ENCODE results near the gene SYNJ2. TPM values are rescaled to one million over a fixed set of nuclear protein-coding genes. Genes with fewer than 3 reads are reported as not detected.

Gene SYNJ2
- total RNA-seq, 2 donors from 2014 or later = 30.6 to 48.5 TPM

DNA sequence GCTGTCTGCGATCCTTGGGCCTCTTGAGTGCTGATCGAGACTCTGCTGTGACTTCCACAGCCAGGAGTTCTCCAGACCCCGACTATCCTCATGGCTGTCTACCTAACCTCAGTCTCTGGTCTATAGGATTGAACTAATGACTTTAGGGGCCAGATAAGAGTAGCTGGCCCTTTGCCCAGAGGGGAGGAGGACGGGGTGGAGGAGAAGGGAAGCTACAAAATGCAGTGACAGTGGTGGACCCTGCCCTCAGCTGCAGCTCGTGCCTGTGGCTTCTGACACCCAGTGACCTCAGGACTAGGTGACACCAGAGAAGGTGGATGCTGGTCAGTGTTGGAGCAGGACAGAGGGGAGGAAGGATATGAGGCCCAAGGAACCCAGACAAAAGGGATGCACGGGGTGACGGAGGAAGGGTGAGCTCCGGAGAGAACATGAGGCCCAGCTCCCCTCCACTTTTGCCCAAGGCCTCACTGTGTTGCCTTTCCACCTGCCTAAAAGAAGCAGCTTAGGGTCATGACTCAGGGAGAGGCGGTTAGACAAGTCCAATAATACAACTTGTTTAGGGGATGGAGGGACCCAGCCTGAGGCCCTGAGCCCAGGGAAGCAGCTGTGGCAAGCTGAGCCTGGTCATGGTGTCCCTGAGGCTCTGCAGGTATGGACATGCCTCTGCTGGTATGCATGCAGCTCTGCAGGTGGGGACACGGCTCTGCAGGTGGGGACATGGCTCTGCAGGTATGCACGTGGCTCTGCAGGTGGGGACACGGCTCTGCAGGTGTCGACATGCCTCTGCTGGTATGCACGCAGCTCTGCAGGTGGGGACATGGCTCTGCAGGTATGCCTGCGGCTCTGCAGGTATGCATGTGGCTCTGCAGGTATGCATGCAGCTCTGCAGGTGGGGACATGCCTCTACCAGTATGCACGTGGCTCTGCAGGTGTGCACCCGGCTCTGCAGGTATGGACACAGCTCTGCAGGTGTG, 67.7 kb downstream of the SYNJ2 start:
- Histone ChIP-seq H3K4me1 (ENCODE audit: control insufficient read depth in 1 of 2, low read depth in 2 of 2) (peaks cover 6 to 31% of the 10 kb centered on the region in 2 donors), H3K36me3 (no peaks in the 10 kb centered on the region), H3K27ac (no peak overlapping the region), H3K4me3 (no peak overlapping the region), H3K9me3 (no peaks in the 10 kb centered on the region), H3K27me3 (replicated peaks; ENCODE audit: insufficient read depth) (no peaks in the 10 kb centered on the region)
- DNase-seq (ENCODE audit: low spot score) (no peak), ATAC-seq (ENCODE audit: insufficient number of reproducible peaks, low FRiP score, low read depth) (no peak)
- TF ChIP-seq CTCF (IDR thresholded peaks at IDR 0.05) = no peak

DNA sequence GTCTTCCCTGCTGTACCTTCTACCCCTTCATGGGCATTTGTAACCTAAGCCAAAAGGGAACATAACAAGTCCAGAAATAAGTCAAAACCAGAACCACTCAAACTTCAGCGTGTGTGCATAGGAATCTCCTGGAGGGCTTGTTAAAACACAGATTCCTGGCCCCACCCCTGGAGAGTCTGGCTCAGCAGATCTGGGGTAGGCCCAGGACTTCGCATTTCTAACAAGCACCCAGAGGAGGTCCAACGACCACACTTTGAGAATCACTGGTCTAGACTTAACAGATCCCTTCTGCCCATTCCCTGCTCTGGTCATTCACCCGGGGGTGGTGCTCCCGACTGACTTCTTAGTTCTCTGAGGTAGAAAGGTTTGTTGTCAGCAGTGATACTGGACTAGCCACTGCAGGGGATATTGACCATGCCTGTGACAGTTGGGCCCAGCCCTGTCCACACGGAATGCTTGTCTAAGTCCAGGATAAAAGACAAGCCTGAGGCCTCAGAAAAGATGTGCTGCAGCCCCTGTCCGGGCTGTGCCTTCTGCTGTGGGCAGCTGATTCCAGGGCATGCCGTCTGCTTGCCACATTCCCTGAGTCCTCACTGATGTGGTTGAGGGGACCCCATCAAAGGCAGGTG, 68.6 kb downstream of the SYNJ2 start:
- ATAC-seq (ENCODE audit: insufficient number of reproducible peaks, low FRiP score, low read depth) (no peak), DNase-seq (ENCODE audit: low spot score) (no peak)
- TF ChIP-seq CTCF (IDR thresholded peaks at IDR 0.05) = no peak
- no peak overlapping the region for H3K27ac ChIP-seq
- H3K9me3 ChIP-seq = no peaks in the 10 kb centered on the region
- peaks cover 6 to 23% of the 10 kb centered on the region in 2 donors for H3K4me1 ChIP-seq (ENCODE audit: control insufficient read depth in 1 of 2, low read depth in 2 of 2)
- H3K36me3 ChIP-seq = no peaks in the 10 kb centered on the region
- H3K4me3 ChIP-seq = no peak overlapping the region
- H3K27me3 ChIP-seq (replicated peaks; ENCODE audit: insufficient read depth) = no peaks in the 10 kb centered on the region

GRCh38 chr6:158050955-158051354, 69.3 kb downstream of the SYNJ2 start:
- Histone ChIP-seq H3K4me1 (ENCODE audit: control insufficient read depth in 1 of 2, low read depth in 2 of 2) (peaks cover 6 to 16% of the 10 kb centered on the region in 2 donors), H3K4me3 (no peak overlapping the region), H3K9me3 (no peaks in the 10 kb centered on the region), H3K27ac (no peak overlapping the region), H3K36me3 (no peaks in the 10 kb centered on the region), H3K27me3 (replicated peaks; ENCODE audit: insufficient read depth) (no peaks in the 10 kb centered on the region)
- ATAC-seq (ENCODE audit: insufficient number of reproducible peaks, low FRiP score, low read depth) = no peak
- DNase-seq (ENCODE audit: low spot score) = no peak
- no peak for TF ChIP-seq CTCF (IDR thresholded peaks at IDR 0.05)

GRCh38 chr6:158051968-158052367, 70.3 kb downstream of the SYNJ2 start:
- no peaks in the 10 kb centered on the region for H3K36me3 ChIP-seq
- TF ChIP-seq CTCF (IDR thresholded peaks at IDR 0.05) = no peak
- no peaks in the 10 kb centered on the region for H3K27me3 ChIP-seq (replicated peaks; ENCODE audit: insufficient read depth)
- no peaks in the 10 kb centered on the region for H3K9me3 ChIP-seq
- H3K27ac ChIP-seq = no peak overlapping the region
- no peak overlapping the region for H3K4me3 ChIP-seq
- H3K4me1 ChIP-seq (ENCODE audit: control insufficient read depth in 1 of 2, low read depth in 2 of 2) = peaks cover 3 to 8% of the 10 kb centered on the region in 2 donors
- DNase-seq (ENCODE audit: low spot score) (no peak), ATAC-seq (ENCODE audit: insufficient number of reproducible peaks, low FRiP score, low read depth) (no peak)
